GM23338 (cell line): Measurements from ENCODE around the gene SCNN1A. TPM values are rescaled to one million over a fixed set of nuclear protein-coding genes. Genes with fewer than 3 reads are reported as not detected.
A peak's percentile ranks its signal among the peaks of the same experiment; 100 is the strongest.

Source experiments
- ATAC-seq: fragments of 200-7000 bp; cut with Tn5 transposase; 3 replicates; pipeline ENCODE4 v1.9.1; 2020
- DNase-seq: peaks from one replicate; pipeline ENCODE4 v3.0.0-alpha.2; 2015; ENCODE audit warnings: low spot score
- H2AFZ ChIP-seq: fragments of 200-600 bp; sonication (generic); 2 replicates; pipeline ENCODE4 v1.8.0; 2016; ENCODE audit warnings: antibody characterized with exemption, mild to moderate bottlenecking, moderate library complexity
- H3F3A ChIP-seq: fragments of 200-600 bp; sonication (generic); replicated peaks from 2 replicates; pipeline ENCODE4 v1.8.0; 2017; ENCODE audit warnings: antibody characterized with exemption, mixed run types, low read depth
- H3K27ac ChIP-seq: fragments of 200-600 bp; sonication (generic); 2 replicates; pipeline ENCODE4 v1.6.1; 2016; ENCODE audit warnings: low read depth
- H3K27me3 ChIP-seq: fragments of 200-600 bp; sonication (generic); 2 replicates; pipeline ENCODE4 v1.8.0; 2016; ENCODE audit warnings: mild to moderate bottlenecking, mixed run types, moderate library complexity; ENCODE audit not compliant: insufficient read depth
- H3K36me3 ChIP-seq: fragments of 200-600 bp; sonication (generic); 2 replicates; pipeline ENCODE4 v1.8.0; 2016; ENCODE audit warnings: mild to moderate bottlenecking; ENCODE audit not compliant: insufficient read depth
- H3K4me1 ChIP-seq: fragments of 200-600 bp; sonication (generic); 2 replicates; pipeline ENCODE4 v1.8.0; 2016; ENCODE audit warnings: mild to moderate bottlenecking, moderate library complexity; ENCODE audit not compliant: insufficient read depth
- H3K4me2 ChIP-seq: fragments of 200-600 bp; sonication (generic); 2 replicates; pipeline ENCODE4 v1.7.1; 2017; ENCODE audit warnings: mixed run types
- H3K4me3 ChIP-seq: fragments of 200-600 bp; sonication (generic); 2 replicates; pipeline ENCODE4 v1.6.1; 2016; ENCODE audit warnings: mixed run types
- H3K79me2 ChIP-seq: fragments of 200-600 bp; sonication (generic); replicated peaks from 2 replicates; pipeline ENCODE4 v1.8.0; 2017; ENCODE audit warnings: mild to moderate bottlenecking; ENCODE audit not compliant: insufficient read depth
- H3K9me2 ChIP-seq: fragments of 200-600 bp; sonication (generic); 2 replicates; pipeline ENCODE4 v1.8.0; 2017; ENCODE audit not compliant: insufficient read depth
- H4K20me1 ChIP-seq: fragments of 200-600 bp; sonication (generic); replicated peaks from 2 replicates; pipeline ENCODE4 v1.8.0; 2017; ENCODE audit warnings: mild to moderate bottlenecking; ENCODE audit not compliant: insufficient read depth
- H3K27ac Mint-ChIP-seq: 2 replicates; pipeline ENCODE4 v1.8.0; 2020; ENCODE audit warnings: inconsistent platforms, mild to moderate bottlenecking, moderate library complexity, mixed read lengths
- H3K27me3 Mint-ChIP-seq: 3 replicates; pipeline ENCODE4 v1.8.0; 2022; ENCODE audit warnings: low read depth, mild to moderate bottlenecking, moderate library complexity, mixed read lengths, inconsistent platforms; ENCODE audit not compliant: insufficient read depth, poor library complexity
- H3K36me3 Mint-ChIP-seq: 3 replicates; pipeline ENCODE4 v1.8.0; 2021; ENCODE audit warnings: low read depth, mild to moderate bottlenecking, inconsistent platforms, moderate library complexity, mixed read lengths
- H3K4me1 Mint-ChIP-seq: 3 replicates; pipeline ENCODE4 v1.8.0; 2020; ENCODE audit warnings: mild to moderate bottlenecking, inconsistent platforms, mixed read lengths
- H3K4me3 Mint-ChIP-seq: 3 replicates; pipeline ENCODE4 v1.8.0; 2021; ENCODE audit warnings: moderate library complexity, mild to moderate bottlenecking, inconsistent platforms, mixed read lengths
- H3K9me3 Mint-ChIP-seq: 3 replicates; pipeline ENCODE4 v1.8.0; 2020; ENCODE audit warnings: moderate library complexity, mild to moderate bottlenecking, inconsistent platforms, mixed read lengths
- CREB1 ChIP-seq: fragments of 250-450 bp; sonication (Bioruptor Pico); IDR thresholded peaks from 2 replicates; pipeline ENCODE4 v1.5.0; 2020; ENCODE audit warnings: low read depth, mild to moderate bottlenecking, moderate library complexity
- CTCF ChIP-seq, 2 experiments: fragments of 200-600 bp in 1 of 2; sonication (generic) in 1 of 2; conservative IDR thresholded peaks; 2 replicates each; pipeline versions ENCODE4 v1.5.1 to v1.6.1; 2016 to 2017; ENCODE audit warnings: antibody characterized with exemption in 2 of 2, low read depth in 2 of 2, mild to moderate bottlenecking in 2 of 2, moderate library complexity in 1 of 2
- ETS1 ChIP-seq: IDR thresholded peaks from 2 replicates; pipeline ENCODE4 v1.6.1; 2016; ENCODE audit warnings: antibody characterized with exemption
- EZH2 ChIP-seq: fragments of 200-600 bp; sonication (generic); IDR thresholded peaks from one replicate; pipeline ENCODE4 v1.8.0; 2017; ENCODE audit warnings: antibody characterized with exemption, mild to moderate bottlenecking, low read depth; ENCODE audit not compliant: unreplicated experiment
- EZH2phosphoT487 ChIP-seq: fragments of 200-600 bp; sonication (generic); IDR thresholded peaks from one replicate; pipeline ENCODE4 v1.8.1; 2018; ENCODE audit warnings: antibody characterized with exemption; ENCODE audit not compliant: unreplicated experiment
- JUNB ChIP-seq: IDR thresholded peaks from one replicate; pipeline ENCODE4 v1.6.1; 2016; ENCODE audit warnings: antibody characterized with exemption; ENCODE audit not compliant: unreplicated experiment
- NANOG ChIP-seq: IDR thresholded peaks from 2 replicates; pipeline ENCODE4 v1.6.1; 2016; ENCODE audit warnings: antibody characterized with exemption, borderline replicate concordance
- POLR2AphosphoS5 ChIP-seq: IDR thresholded peaks from 2 replicates; pipeline ENCODE4 v1.6.1; 2016; ENCODE audit warnings: antibody characterized with exemption, low read depth
- REST ChIP-seq: IDR thresholded peaks from one replicate; pipeline ENCODE4 v1.6.1; 2018; ENCODE audit warnings: antibody characterized with exemption; ENCODE audit not compliant: unreplicated experiment
- STAT1 ChIP-seq: IDR thresholded peaks from one replicate; pipeline ENCODE4 v1.6.1; 2016; ENCODE audit warnings: antibody characterized with exemption; ENCODE audit not compliant: unreplicated experiment
- ZNF114 ChIP-seq: fragments of 250-450 bp; sonication (Bioruptor Pico); IDR thresholded peaks from 2 replicates; pipeline ENCODE4 v1.5.0; 2020; ENCODE audit warnings: mild to moderate bottlenecking, moderate library complexity
- ZNF331 ChIP-seq: fragments of 250-450 bp; sonication (Bioruptor Pico); IDR thresholded peaks from 2 replicates; pipeline ENCODE4 v1.5.0; 2020; ENCODE audit warnings: low read depth, mild to moderate bottlenecking, moderate library complexity
- polyA plus RNA-seq: library from polyadenylated mRNA; unstranded; fragments of >200 nt; fragmentation: Nextera tagmentation; extraction: Ambion mirVana; gene quantifications from 2 replicates; pipeline ENCODE4 v1.2.1, GENCODE V29; 2016
- total RNA-seq: library from RNA; depleted of rRNA; stranded (reverse); fragments of >200 nt; shearing (Covaris generic); gene quantifications from 2 replicates; pipeline ENCODE4 v1.2.3, GENCODE V29; 2014

Gene SCNN1A
- total and polyA plus RNA-seq, 2 experiments from 2014 or later = 37.1 to 125 TPM

- TF ChIP-seq ETS1 (no peak), ZNF331 (CRISPR knock-in tag) (no peak), EZH2phosphoT487 (no peak), NANOG (no peak), JUNB (no peak), STAT1 (no peak), EZH2 (no peak), POLR2AphosphoS5 (no peak), REST (no peak)
Measured at GRCh38 chr12:6370576-6370935, 4.8 kb downstream of the SCNN1A start (continued).

- Histone ChIP-seq H4K20me1 (peaks cover 18% of the 10 kb centered on the region), H3F3A (peaks cover 33% of the 10 kb centered on the region), H3K27me3 (no peaks in the 10 kb centered on the region), H3K9me2 (no peaks in the 10 kb centered on the region), H3K27ac (peak overlapping the region; percentile 94), H2AFZ (no peak overlapping the region), H3K4me3 (peak overlapping the region; percentile 33; the same call in 1 of the 2 replicates), H3K79me2 (peaks cover 95% of the 10 kb centered on the region), H3K4me2 (peak overlapping the region; percentile 76), H3K36me3 (no peaks in the 10 kb centered on the region), H3K4me1 (peaks cover 47% of the 10 kb centered on the region)
- DNase-seq = no peak
- Mint-ChIP-seq H3K27me3 (peaks cover 11% of the 10 kb centered on the region), H3K4me1 (peaks cover 65% of the 10 kb centered on the region), H3K4me3 (peak overlapping the region; percentile 20; the same call in 1 of the 3 replicates), H3K27ac (peak overlapping the region; percentile 79), H3K9me3 (no peaks in the 10 kb centered on the region), H3K36me3 (peaks cover 58% of the 10 kb centered on the region)
- no peak for ATAC-seq
- no peak for TF ChIP-seq REST
- TF ChIP-seq NANOG = no peak
- TF ChIP-seq ETS1 = no peak
- TF ChIP-seq CREB1 (CRISPR knock-in tag) = no peak
- no peak for TF ChIP-seq EZH2
- TF ChIP-seq ZNF114 (CRISPR knock-in tag) = no peak
- no peak for TF ChIP-seq ZNF331 (CRISPR knock-in tag)
- TF ChIP-seq JUNB = no peak
- no peak for TF ChIP-seq STAT1
- no peak for TF ChIP-seq EZH2phosphoT487
- TF ChIP-seq CTCF (conservative IDR thresholded peaks at IDR 0.05; ENCODE audit: low read depth in 2 of 2) = no peak
Measured at GRCh38 chr12:6369916-6370575, 5.3 kb downstream of the SCNN1A start.
